ENCODE data around the gene POP4.

Gene POP4

DNA sequence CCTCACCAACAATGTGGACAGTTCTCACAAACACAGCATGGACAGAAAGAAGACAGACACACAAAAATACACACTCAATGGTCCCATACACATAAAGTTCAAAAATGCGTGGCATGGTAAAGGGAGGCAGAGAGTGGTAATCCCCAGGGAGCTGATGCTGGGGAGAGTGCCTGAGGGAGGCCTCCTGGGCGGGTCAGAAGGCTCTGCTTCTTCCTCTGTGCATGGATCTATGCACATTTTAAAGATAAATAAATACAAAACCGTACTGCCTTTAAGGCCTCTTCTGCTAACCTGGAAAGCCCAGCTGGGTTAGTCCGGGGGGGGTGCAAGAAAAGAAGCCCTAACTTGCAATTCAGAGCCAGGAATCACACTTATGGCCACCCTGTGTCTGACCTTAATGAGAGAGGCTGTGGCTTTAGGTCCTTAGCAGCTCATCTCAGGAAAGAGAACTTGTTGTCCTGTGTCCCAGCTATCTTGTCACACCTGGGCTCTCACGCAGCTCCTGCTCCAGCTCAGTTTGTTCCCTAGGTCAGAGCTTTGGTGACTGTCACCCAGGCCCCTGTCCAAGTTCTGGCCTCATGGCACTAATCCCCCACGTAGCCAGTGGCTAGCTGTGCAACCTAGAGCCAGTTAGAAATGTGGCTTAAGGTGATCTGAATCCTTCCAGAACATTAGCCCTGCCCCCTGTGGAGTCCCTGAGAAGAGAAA, 28.5 kb downstream of the POP4 start:
- DNase-seq, result no peak

DNA sequence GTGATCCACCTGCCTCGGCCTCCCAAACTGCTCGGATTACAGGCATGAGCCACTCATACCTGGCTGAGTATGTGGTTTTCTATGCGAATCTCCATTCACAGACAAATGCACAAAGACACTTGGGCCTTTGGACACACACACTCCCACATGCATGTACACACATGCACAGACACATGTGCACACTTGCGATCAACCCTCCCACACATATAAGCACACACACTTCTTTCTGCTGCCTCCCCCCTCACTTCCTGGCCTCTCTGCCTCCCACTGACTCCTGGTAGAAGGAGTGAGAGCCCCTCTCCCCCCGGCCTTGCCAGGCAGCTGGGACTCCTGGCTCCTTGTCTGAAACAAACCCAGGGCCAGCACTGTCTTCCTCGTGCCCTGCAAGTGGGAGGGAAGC, 29.9 kb downstream of the POP4 start:
- no peak for DNase-seq

DNA sequence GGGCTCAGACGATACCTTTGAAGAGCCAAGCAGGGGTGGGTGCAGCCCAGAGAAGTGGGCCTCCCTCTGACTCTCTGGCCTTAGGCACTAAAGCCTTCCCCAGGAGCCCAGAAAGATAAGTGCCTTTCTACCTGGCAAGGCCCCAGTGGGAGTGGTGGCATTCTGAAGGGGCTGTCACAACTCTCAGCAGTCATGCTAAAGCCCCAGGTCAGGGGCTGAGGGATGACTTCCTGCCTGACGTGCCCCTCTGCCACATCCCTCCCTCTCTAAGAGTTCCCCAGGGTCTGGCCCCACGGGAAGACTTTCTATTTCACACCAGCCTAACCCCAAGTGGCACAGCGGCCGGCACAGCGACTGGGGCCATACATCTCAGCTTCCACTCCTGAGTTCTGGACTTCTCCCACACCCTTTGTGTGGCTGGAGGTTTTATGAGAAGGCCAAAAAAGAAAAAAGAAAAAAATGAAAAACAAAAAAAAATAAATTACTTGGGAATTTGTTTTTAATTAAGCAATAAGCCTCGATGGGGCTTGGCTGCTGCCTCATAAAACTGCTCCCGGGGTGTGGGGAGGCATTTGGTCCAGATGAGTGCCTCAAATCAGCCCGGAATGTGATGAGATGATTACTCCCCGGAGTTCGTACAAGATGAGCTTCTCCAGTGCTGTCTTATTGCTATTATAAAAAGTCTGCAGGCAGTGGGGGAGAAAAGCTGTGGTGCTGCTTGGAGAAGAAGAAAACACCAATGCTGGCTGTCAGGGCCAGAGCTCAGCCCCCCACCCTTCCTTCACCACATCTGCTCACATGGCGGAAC, 30.7 kb downstream of the POP4 start:
- no peak for DNase-seq

DNA sequence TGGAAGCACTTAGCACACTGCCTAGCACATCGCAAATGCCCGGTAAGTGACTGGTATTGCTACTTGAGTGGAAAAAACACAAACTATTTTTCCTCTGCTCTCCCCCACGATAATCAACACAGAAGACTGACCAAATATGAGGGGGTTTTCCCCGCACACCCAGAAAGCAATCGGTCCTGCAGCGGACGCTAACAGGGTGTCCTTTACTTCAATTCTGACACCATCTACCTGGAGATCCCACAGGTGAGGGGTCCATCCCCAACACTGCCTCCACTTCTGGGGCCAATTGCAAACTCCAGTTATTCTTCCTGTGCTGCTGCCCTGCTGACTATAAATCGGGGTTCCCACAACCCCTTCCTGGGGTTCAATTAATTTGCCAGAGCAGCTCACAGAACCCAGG, 33.0 kb downstream of the POP4 start:
- DNase-seq, result no peak

DNA sequence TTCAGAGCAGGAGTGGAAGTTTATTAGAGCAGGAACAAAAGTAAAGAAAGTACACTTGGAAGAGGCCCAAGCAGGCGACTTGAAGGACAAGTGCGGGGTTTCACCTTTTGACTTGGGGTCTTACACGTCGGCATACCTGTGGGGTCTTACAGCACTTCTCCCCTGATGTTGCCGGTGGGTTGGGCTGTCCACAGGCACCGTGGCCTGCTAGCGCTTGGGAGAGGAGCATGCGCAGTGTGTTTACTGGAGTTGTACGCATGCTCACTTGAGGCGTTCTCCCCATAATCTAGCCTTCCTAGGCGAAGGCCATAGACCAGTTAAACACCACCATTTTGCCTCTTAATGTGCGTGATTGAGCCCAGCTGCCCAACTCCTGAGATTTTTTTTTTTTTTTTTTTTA, 34.1 kb downstream of the POP4 start:
- no peak for DNase-seq

DNA sequence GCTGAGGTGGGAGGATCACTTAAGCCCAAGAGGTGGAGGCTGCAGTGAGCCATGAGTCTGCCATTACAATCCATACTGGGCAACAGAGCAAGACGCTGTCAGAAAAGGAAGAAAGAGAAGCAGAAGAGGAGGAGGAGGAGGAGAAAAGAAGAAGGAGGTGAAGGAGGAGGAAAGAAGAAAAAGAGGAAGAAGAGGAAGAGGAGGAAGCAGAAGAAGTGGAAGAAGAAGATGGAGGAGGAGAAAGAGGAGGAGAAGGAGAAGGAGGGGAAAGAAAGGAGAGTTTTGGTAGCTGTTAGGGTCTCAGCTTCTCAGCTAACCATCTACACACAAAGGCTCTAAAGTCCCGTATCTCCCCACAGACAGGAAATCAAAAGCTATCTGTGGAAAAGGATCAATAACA, 35.5 kb downstream of the POP4 start:
- no peak for DNase-seq

DNA sequence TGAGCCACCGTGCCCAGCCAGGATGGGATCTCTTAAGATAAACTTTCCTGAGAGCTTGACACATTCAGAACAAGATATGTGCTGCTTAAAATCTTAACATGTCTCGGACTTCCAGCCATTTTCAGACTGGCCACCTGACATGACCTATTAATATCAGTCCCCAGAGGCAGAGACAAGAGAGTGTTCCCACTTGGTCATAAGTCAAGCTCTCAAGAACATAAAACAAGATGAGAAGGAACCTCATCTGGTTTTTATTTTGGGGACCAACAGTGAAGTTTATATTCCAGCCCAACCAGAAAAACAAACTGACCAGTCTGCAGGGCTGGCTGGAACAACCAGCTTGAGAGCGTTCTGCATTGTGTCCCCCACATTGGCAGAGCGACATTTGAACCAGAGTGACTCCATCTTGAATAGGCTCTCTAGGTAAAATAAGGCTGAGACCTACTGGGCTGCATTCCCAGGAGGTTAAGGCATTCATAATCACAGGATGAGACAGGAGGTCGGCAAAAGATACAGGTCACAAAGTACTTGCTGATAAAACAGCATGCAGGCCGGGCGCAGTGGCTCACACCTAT, 37.4 kb downstream of the POP4 start:
- no peak for DNase-seq

DNA sequence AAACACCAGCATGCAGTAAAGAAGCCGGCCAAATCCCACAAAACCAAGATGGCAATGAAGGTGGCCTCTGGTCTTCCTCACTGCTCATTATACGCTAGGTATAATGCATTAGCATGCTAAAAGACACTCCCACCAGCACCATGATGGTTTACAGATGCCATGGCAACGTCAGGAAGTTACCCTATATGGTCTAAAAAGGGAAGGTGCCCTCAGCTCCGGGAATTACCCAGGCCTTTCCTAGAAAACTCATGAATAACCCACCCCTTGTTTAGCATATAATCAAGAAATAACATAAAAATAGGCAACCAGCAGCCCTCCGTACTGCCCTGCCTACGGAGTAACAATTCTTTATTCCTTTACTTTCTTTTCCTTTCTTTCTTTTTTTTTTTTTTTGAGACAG, 38.1 kb downstream of the POP4 start:
- no peak for DNase-seq

DNA sequence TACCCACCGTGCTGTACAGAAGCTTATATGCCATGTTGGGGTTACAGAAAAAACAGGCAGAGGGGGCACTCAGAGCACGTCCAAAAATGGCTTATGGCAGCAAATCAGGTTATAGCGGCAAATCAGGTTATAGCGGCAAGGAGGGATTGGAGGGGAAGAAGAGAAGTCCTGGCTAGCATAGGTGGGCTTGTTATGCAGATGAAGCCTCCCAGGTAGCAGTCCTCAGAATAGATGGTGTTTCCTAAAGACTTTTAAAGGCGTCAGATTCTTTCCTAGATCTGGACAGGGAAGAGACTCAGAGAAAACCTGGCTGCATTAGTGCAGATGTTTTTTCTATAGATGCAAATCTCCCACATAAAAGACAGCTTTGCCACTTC, 39.4 kb downstream of the POP4 start:
- DNase-seq, result no peak

DNA sequence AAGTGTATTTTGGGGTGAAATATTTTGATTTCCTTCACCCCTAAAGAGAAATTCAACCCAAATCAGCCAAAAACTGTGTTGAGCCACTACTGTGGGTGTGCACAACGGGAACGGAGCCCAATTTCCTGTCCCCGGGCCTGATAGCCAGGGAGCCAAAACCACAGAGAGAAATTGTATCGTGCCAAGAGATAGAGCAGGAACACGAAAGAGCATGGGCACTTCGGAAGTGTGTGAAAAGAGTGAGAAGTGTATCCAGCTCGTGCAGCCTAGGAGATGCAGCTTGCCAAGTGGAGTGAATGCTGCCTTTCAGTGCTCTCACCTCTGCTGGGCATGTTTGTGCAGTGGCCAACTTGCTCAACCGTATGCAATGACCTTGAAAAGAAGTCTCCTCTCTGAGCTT, 39.8 kb downstream of the POP4 start:
- no peak for DNase-seq

DNA sequence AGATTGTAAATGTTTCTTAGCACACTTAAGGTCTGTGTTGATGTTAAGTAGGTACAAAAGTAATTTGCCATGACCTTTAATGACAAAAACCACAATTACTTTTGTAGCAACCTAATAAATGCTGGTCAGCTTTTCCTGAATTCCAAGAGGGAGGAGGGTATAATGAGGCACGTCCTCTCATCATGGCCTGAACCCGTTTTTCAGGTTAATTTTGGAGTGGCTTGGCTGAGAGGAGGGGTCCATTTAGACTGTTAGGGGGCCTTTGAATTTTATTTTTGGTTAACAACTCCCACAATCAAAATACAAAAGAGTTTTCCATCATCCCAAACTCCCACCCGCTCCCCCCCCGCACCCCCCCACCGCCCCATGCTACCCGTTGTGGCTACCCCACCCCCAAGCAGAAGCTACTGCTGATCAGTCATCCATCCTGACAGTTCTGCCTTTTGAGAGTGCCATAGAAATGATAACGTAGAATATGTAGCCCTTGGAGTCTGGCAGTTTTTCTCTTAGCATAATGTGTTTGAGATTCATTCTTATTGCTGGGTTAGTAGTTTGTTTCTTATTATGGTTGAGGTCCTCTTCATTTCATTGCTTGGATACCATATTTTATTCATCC, 44.8 kb downstream of the POP4 start:
- no peak for DNase-seq

DNA sequence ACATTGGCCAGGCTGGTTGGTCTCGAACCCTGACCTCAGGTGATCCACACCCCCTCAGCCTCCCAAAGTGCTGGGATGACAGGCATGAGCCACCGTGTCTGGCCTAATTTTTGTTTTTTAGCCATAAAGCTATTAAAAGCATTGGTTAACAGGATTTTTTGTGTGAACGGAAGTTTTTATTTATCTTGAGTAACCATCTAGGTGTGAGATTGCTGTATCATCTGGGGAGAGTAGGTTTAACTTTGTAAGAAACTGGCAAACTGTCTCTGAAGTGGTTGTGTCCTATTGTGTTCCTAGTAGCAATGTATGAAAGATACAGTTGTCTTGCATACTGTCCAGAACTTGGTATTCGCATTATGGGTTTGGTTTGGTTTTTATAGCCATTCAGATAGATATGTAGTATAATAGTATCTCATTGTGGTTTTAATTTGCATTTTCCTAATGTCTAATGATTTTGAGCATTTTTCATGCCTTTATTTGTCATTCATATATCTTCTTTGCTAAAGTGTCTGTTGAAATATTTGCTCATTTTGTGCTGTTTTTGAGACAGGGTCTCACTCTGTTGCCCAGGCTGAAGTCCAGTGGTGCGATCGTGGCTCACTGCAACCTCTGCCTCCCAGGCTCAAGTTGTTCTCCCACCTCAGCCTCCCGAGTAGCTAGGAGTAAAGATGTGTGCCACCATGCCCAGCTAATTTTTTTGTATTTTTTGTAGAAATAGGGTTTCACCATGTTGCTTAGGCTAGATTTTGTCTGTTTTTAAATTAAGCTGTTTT, 45.7 kb downstream of the POP4 start:
- no peak for DNase-seq

DNA sequence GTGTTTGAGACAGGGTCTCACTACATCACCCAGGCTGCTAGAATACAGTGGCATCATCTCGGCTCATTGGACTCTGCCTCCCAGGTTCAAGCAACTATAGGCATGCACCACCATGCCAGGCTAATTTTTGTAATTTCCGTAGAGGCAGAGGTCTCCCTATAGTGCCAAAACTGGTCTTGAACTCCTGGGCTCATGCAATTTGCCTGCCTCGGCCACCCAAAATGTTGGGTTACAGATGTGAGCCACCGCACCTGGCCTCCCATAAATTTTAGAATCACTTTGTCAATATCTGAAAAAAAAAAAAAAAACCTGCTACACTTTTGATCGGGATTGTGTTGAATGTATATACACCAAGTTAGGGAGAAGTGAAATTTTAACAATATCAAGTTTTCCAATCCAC, 47.3 kb downstream of the POP4 start:
- DNase-seq, result no peak

DNA sequence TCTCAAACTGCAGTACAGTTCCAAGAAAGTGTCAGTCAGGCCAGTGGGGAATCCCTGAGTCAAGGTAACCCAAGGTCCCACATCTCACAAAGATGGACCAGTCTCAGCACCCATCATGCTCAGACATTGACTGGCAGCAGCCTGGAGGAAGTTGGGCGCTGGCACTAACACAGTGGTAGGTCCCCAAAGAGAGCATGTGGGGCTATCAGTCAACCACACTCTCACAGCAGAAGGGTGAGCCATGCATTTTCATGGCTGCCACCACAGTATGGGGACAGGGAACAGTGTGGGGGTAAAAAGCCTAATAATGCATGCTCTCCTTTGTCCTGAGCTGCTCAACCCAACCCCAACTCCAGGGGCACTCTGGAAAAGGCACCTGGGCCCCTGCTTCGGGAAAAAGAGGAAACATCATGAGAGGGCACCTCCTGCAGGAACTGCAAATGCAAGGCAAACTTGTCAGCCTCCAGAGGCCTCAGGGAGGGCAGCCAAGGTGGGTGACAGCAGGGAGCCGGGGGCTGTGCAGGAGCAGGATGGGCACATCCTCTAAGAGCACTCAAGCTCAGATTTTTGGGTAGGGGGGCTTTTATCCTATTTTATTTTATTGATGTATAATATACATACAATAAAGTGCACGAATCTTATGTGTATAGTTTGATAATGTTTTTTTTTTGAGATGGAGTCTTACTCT, 49.7 kb downstream of the POP4 start:
- no peak for DNase-seq

DNA sequence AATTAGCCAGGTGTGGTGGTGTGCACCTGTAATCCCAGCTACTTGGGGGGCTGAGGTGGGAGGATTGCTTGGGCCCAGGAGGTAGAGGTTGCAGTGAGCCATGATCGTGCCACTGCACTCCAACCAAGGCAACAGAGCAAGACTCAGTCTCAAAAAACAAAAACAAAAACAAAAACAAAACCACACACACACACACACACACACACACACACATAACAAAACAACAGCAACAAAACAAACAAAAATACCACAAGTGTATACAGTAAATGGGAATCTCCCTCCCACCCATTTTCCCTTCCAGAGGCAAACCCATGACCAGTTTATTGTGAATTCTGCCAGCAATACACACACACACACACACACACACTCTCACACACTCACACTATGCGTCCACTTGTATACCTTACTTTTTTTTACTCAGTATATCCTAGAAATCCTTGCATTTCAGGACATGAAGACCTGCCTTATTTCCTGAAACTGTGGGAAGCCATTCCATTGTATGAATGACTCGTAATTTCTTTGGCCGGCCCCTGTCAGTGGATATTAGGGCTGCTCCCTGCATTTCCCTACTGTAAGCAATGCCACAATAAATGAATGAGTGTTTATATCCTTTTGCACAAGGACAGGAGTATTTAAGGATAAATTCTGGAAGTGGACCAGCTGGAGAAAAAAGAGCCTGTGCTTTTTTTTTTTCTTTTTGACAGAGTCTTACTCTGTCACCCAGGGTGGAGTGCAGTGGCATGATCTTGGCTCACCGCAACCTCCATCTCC, 52.3 kb downstream of the POP4 start:
- no peak for DNase-seq

DNA sequence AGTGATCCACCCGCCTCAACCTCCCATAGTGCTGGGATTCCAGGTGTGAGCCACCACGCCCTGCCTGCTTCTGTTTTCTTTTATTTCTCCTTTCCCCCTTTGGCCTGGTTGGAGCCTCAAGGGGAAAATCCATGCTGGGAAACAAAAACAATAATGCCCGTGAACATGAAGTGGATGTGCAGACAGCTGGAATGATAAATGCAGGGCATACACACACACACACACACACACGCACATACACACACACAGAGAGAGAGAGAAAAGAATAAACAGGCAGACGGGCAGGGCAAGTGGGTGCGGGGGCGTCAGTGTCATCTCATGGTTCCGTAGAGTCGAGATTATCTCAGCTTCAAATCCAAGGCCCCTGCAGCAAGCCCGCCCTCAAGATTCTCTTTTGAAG, 54.8 kb downstream of the POP4 start:
- no peak for DNase-seq

DNA sequence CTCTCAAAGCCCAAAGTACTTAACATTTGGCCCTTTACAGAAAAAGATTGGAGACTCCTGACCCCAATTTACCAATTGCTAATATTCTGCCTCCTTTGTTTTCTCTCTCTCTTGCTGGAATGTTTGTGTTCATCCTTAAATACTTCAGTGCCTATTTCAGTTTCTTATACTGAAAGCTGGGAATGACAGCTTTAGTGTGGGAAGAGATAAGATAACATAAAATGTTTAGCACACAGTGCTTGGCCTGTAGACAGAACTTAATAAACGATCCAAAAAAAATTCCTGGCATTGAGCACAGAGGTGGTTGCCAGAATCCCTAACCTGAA, 56.2 kb downstream of the POP4 start:
- DNase-seq, result no peak

DNA sequence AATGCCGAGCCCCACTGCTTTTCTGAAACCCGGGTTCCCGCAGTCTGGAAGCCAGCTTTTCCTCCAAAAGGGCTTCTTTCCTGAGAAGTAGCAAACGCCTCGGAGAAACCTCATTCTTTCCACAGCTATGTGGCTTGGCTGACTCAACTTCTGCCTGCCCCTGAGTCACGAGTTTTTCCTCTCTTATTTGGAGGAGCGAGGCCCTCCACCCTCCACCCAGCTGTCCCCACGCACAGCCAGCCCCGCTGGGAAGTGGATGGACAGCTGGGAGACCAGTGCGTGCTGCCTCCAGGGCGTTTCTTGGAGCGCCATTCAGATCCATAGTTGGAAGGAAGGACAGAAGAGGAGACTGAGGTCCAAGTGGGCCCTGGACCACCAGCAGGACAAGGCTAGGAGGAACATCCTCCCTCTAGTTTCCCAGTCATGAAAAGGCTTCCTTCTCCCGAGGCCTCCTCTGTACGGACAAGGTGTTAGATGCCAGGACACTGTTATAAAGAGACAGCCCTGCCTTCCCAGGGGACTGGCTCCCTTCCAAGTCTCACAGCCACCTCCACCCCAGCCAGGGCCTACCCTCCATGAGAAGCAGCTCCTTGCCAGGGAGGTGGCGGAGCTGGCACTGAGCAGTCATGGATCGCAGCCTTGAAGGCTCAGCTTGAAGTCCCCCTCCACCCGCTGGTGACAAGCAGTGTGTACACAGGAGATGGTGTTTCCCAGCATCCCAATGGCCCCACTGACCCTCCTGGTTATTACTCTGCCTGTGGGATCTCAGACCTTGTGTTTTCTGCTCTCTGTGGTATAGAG, 56.7 kb downstream of the POP4 start:
- no peak for DNase-seq

DNA sequence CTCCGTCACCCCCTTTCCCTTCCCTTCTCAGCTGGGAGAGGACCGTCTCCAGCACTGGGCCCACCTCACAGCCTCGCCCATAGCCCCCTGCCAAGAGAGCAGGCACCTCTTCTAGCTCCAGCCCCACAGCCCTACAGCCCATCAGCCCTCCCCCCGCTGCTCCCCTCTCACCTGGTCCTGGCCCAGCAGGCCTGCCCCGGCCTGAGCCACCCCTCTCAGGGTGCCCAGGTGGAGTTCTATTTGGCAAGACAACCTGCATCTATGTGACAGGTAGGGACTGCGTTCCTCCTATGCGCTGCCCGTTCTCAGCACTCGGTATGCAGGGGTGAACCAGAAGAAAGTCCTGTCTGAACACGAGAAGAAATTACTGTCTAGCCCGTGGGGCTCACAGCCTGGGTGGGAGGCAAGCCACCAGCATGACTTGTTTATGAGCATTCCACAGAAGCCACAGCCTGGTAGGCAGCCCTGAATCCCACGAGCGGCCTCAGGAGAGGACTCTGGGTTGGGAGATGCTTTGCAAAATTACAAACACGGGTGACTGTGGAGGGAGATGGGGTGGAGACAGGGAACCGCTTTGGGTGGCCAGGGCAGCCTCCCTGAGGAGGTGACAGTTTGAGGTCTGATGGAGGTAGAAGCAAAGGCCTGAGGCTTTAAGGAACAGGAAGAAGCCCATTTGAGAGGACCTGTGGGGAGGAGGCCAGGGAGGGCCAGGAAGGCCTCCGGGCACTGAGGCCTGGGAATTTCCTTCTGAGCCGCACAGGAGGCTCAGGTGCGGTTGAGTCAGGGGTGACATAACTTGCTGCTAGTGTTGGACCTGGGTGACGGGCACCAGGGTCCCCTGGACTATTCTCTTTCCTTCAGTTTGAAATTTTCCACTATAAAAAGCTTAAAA, 58.0 kb downstream of the POP4 start:
- no peak for DNase-seq

DNA sequence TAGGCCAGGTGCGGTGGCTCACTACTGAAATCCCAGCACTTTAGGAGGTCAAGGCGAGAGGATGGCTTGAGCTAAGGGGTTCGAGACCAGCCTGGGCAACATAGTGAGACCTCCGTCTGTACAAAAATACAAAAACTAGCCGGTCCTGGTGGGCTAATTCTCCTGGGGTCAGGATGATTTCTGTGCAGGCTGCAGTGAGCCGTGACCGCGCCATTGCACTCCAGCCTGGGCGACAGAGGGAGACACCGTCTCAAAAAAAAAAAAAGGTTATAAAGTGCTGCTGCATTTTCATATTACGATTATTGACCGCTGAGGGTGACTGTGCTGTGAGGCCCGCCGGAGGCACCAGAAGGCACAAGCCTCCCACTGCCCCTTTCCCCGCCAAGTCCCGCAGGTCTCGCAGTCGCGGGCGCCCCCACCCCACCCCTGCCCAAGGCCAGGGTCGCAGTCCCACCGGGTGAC, 58.7 kb downstream of the POP4 start:
- no peak for DNase-seq
